Astrocyte (in vitro differentiated cells and primary cell): ENCODE data around the gene RNF180. TPM values are rescaled to one million over a fixed set of nuclear protein-coding genes. Genes with fewer than 3 reads are reported as not detected.
"Not testable (repeated sequence)": the region's sequence is repeated elsewhere in the genome, so short reads cannot be mapped to it uniquely, and the experiment has no call there.

ENCODE experiments used
- DNase-seq: peaks from one replicate; pipeline ENCODE4 v3.0.0-alpha.2; 2010; ENCODE audit warnings: low read depth
- FAIRE-seq: peaks from 2 replicates; lab custom pipeline; 2011; peaks lifted over from hg19 to GRCh38; lab: Jason Lieb, UNC
- H2AFZ ChIP-seq: 2 replicates; pipeline ENCODE4 v1.6.0; 2012; ENCODE audit warnings: low read depth, low read length, inconsistent platforms
- H3K27ac ChIP-seq: 2 replicates; pipeline ENCODE4 v1.5.1; 2011; ENCODE audit warnings: low read depth, low read length, inconsistent platforms
- H3K27me3 ChIP-seq: 2 replicates; pipeline ENCODE4 v1.6.0; 2011; ENCODE audit warnings: low read length, inconsistent platforms; ENCODE audit not compliant: insufficient read depth
- H3K36me3 ChIP-seq: 2 replicates; pipeline ENCODE4 v1.5.1; 2011; ENCODE audit warnings: low read length, inconsistent platforms; ENCODE audit not compliant: insufficient read depth
- H3K4me1 ChIP-seq: 2 replicates; pipeline ENCODE4 v1.5.1; 2011; ENCODE audit warnings: low read length, inconsistent platforms; ENCODE audit not compliant: insufficient read depth
- H3K4me2 ChIP-seq: 2 replicates; pipeline ENCODE4 v1.6.0; 2012; ENCODE audit warnings: low read length, inconsistent platforms
- H3K4me3 ChIP-seq: 2 replicates; pipeline ENCODE4 v1.5.1; 2011; ENCODE audit warnings: low read depth, mild to moderate bottlenecking, low read length, inconsistent platforms; ENCODE audit not compliant: insufficient read depth
- H3K79me2 ChIP-seq: 2 replicates; pipeline ENCODE4 v1.6.0; 2012; ENCODE audit warnings: mild to moderate bottlenecking, low read length, inconsistent platforms; ENCODE audit not compliant: insufficient read depth
- H3K9ac ChIP-seq: 2 replicates; pipeline ENCODE4 v1.6.0; 2012; ENCODE audit warnings: mild to moderate bottlenecking, low read length, inconsistent platforms
- H3K9me3 ChIP-seq: 2 replicates; pipeline ENCODE4 v1.5.1; 2012; ENCODE audit warnings: low read depth, mild to moderate bottlenecking, low read length, inconsistent platforms; ENCODE audit not compliant: insufficient read depth
- H4K20me1 ChIP-seq: 2 replicates; pipeline ENCODE4 v1.6.0; 2012; ENCODE audit warnings: low read length, inconsistent platforms; ENCODE audit not compliant: insufficient read depth
- H3K27ac Mint-ChIP-seq: one replicate; pipeline ENCODE4 v1.8.0; 2021; ENCODE audit warnings: mild to moderate bottlenecking, mixed read lengths; ENCODE audit not compliant: unreplicated experiment
- H3K27me3 Mint-ChIP-seq: one replicate; pipeline ENCODE4 v1.8.0; 2021; ENCODE audit warnings: low read depth, mixed read lengths; ENCODE audit not compliant: unreplicated experiment
- H3K36me3 Mint-ChIP-seq: one replicate; pipeline ENCODE4 v1.8.0; 2021; ENCODE audit warnings: low read depth, mixed read lengths; ENCODE audit not compliant: unreplicated experiment
- H3K4me1 Mint-ChIP-seq: one replicate; pipeline ENCODE4 v1.8.0; 2021; ENCODE audit warnings: low read depth, mixed read lengths; ENCODE audit not compliant: unreplicated experiment
- H3K4me3 Mint-ChIP-seq: one replicate; pipeline ENCODE4 v1.8.0; 2021; ENCODE audit warnings: mild to moderate bottlenecking, moderate library complexity, mixed read lengths; ENCODE audit not compliant: unreplicated experiment
- H3K9me3 Mint-ChIP-seq: one replicate; pipeline ENCODE4 v1.8.0; 2021; ENCODE audit warnings: mild to moderate bottlenecking, mixed read lengths; ENCODE audit not compliant: unreplicated experiment
- EZH2 ChIP-seq: IDR thresholded peaks from 2 replicates; pipeline ENCODE4 v1.6.1; 2012; ENCODE audit warnings: mild to moderate bottlenecking, low read length, inconsistent platforms; ENCODE audit not compliant: insufficient read depth
- total RNA-seq: library from RNA; stranded (reverse); gene quantifications from 2 replicates; pipeline ENCODE4 v1.2.1, GENCODE V29; 2021
- TF ChIP-seq, protein P1 (sequence below): IDR thresholded peaks from 2 replicates; pipeline ENCODE4 v1.5.1; 2011; ENCODE audit warnings: low read depth, mild to moderate bottlenecking, inconsistent platforms, low read length, moderate library complexity; ENCODE audit not compliant: insufficient read depth

The RNF180 gene
- total RNA-seq, 1 donor from 2014 or later = 5.4 TPM

- Histone ChIP-seq H3K4me3 (no peak overlapping the region), H2AFZ (no peak overlapping the region), H3K79me2 (no peaks in the 10 kb centered on the region), H3K9ac (no peak overlapping the region), H3K27me3 (no peaks in the 10 kb centered on the region), H3K27ac (no peak overlapping the region), H3K36me3 (no peaks in the 10 kb centered on the region), H3K4me2 (no peak overlapping the region), H3K4me1 (no peaks in the 10 kb centered on the region), H3K9me3 (no peaks in the 10 kb centered on the region), H4K20me1 (no peaks in the 10 kb centered on the region)
- TF ChIP-seq, protein P1, sequence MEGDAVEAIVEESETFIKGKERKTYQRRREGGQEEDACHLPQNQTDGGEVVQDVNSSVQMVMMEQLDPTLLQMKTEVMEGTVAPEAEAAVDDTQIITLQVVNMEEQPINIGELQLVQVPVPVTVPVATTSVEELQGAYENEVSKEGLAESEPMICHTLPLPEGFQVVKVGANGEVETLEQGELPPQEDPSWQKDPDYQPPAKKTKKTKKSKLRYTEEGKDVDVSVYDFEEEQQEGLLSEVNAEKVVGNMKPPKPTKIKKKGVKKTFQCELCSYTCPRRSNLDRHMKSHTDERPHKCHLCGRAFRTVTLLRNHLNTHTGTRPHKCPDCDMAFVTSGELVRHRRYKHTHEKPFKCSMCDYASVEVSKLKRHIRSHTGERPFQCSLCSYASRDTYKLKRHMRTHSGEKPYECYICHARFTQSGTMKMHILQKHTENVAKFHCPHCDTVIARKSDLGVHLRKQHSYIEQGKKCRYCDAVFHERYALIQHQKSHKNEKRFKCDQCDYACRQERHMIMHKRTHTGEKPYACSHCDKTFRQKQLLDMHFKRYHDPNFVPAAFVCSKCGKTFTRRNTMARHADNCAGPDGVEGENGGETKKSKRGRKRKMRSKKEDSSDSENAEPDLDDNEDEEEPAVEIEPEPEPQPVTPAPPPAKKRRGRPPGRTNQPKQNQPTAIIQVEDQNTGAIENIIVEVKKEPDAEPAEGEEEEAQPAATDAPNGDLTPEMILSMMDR = no peak
- TF ChIP-seq EZH2 = no peak
- FAIRE-seq = no peak
- peak; percentile 36 for DNase-seq
- no peaks in the 10 kb centered on the region for H3K36me3 Mint-ChIP-seq
- H3K27me3 Mint-ChIP-seq = no peaks in the 10 kb centered on the region
- H3K4me1 Mint-ChIP-seq = peaks cover 3% of the 10 kb centered on the region
- no peak overlapping the region for H3K27ac Mint-ChIP-seq
- H3K4me3 Mint-ChIP-seq = no peak overlapping the region
- no peaks in the 10 kb centered on the region for H3K9me3 Mint-ChIP-seq
Measured at GRCh38 chr5:64273276-64273675, 107.6 kb downstream of the RNF180 start.

DNA sequence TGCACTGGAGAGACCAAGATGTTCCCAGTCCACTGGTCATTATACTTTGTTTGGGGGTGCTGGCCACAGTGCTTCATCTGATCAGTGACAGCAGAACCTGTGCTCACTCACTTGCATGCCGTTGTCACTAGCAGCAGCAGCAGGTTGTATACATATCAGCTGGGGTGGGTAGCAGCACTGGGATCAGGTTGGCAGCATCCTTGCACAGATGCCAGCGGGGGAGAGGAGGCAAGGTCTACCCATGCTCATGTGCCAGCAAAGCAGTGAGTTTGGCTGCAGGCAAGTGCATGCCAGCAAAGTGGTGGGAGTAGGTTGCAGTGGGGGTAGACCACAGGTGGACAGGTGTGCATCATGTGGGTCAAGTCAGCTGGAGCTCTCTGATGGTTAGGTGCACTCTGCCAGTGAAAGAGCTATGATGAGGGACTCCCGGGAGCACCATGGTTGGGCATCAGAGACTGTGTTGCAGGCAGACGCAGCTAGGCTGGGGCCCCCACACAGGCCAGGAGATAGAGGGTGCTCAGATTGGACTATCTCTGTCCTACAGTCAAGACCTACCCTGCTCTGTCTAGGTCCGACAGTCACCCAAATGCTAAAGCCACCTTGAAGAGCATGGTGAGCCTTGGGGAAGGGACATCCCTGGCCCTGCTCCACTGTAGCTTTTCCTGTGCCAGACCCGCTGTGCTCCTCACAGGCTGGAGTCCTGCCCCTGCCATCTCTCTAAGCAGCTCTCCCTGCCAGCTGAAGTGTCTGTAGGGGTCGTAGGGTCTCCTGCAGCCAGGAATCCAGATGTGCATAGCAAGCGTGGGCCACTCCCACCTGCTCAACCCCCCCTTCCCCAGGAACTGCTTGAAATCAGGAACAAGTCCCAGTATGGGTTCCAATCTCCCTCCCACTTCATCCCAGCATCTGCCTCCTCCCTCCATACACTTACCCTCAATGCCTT, 119.8 kb downstream of the RNF180 start:
- H3K4me3 ChIP-seq = no peak overlapping the region
- no peak for DNase-seq
- H4K20me1 ChIP-seq = no peaks in the 10 kb centered on the region
- H3K4me2 ChIP-seq = no peak overlapping the region
- H3K27me3 ChIP-seq = no peaks in the 10 kb centered on the region
- H3K79me2 ChIP-seq = no peaks in the 10 kb centered on the region
- no peak for FAIRE-seq
- Mint-ChIP-seq H3K36me3 (peaks cover 3% of the 10 kb centered on the region), H3K4me1 (no peaks in the 10 kb centered on the region), H3K27ac (no peak overlapping the region), H3K27me3 (no peaks in the 10 kb centered on the region), H3K9me3 (peaks cover 11% of the 10 kb centered on the region), H3K4me3 (no peak overlapping the region)
- no peak overlapping the region for H3K9ac ChIP-seq
- H2AFZ ChIP-seq = no peak overlapping the region
- H3K4me1 ChIP-seq = no peaks in the 10 kb centered on the region
- H3K9me3 ChIP-seq = no peaks in the 10 kb centered on the region
- TF ChIP-seq, protein P1 = no peak
- TF ChIP-seq EZH2 = no peak
- no peak overlapping the region for H3K27ac ChIP-seq
- no peaks in the 10 kb centered on the region for H3K36me3 ChIP-seq

- H3K36me3 Mint-ChIP-seq = peaks cover 3% of the 10 kb centered on the region
- Histone ChIP-seq H3K4me2 (no peak overlapping the region), H2AFZ (no peak overlapping the region), H4K20me1 (no peaks in the 10 kb centered on the region), H3K36me3 (no peaks in the 10 kb centered on the region), H3K9ac (no peak overlapping the region), H3K4me1 (no peaks in the 10 kb centered on the region), H3K79me2 (no peaks in the 10 kb centered on the region), H3K4me3 (no peak overlapping the region), H3K27ac (no peak overlapping the region), H3K9me3 (no peaks in the 10 kb centered on the region), H3K27me3 (no peaks in the 10 kb centered on the region)
- no peaks in the 10 kb centered on the region for H3K4me1 Mint-ChIP-seq
- no peak for FAIRE-seq
- TF ChIP-seq, protein P1 = no peak
- no peak for TF ChIP-seq EZH2
- H3K27ac Mint-ChIP-seq = no peak overlapping the region
- H3K27me3 Mint-ChIP-seq = no peaks in the 10 kb centered on the region
- no peak for DNase-seq
- H3K4me3 Mint-ChIP-seq = no peak overlapping the region
- peaks cover 13% of the 10 kb centered on the region for H3K9me3 Mint-ChIP-seq
Measured at GRCh38 chr5:64286381-64286780, 120.7 kb downstream of the RNF180 start.

- not testable (repeated sequence) for H3K4me2 ChIP-seq, H4K20me1 ChIP-seq, H3K36me3 Mint-ChIP-seq, H3K4me3 Mint-ChIP-seq, H2AFZ ChIP-seq, H3K4me3 ChIP-seq, H3K27ac Mint-ChIP-seq, H3K9ac ChIP-seq, H3K79me2 ChIP-seq, H3K27me3 ChIP-seq, H3K27me3 Mint-ChIP-seq, H3K36me3 ChIP-seq, H3K27ac ChIP-seq, FAIRE-seq, H3K9me3 ChIP-seq, H3K4me1 ChIP-seq, H3K9me3 Mint-ChIP-seq
- H3K4me1 Mint-ChIP-seq = peaks cover 12% of the 10 kb centered on the region
- peak; percentile 24 for DNase-seq
Measured at GRCh38 chr5:64288496-64288895, 122.9 kb downstream of the RNF180 start.
